GM12801 (cell line): ENCODE data around the gene TSHZ2.

ENCODE experiments used
- CTCF ChIP-seq: IDR thresholded peaks from one replicate; pipeline ENCODE4 v1.5.1; 2011; ENCODE audit warnings: control low read depth; ENCODE audit not compliant: insufficient read length; ENCODE audit errors: extremely low read depth

Gene TSHZ2

GRCh38 chr20:53216478-53216855 lies 244.3 kb downstream of the TSHZ2 start:
- no peak for TF ChIP-seq CTCF

GRCh38 chr20:53216856-53217576 lies 244.9 kb downstream of the TSHZ2 start:
- TF ChIP-seq CTCF: no peak

GRCh38 chr20:53220482-53221307 lies 248.5 kb downstream of the TSHZ2 start:
- TF ChIP-seq CTCF: no peak

- TF ChIP-seq CTCF: no peak
These were observed 249.6 kb downstream of the TSHZ2 start for GRCh38 chr20:53221731-53222130.

GRCh38 chr20:53222416-53222815 lies 250.3 kb downstream of the TSHZ2 start:
- TF ChIP-seq CTCF: no peak

- no peak for TF ChIP-seq CTCF
These were observed 250.8 kb downstream of the TSHZ2 start for GRCh38 chr20:53222932-53223331.

GRCh38 chr20:53223626-53224172 lies 251.5 kb downstream of the TSHZ2 start:
- no peak for TF ChIP-seq CTCF
